ENCODE results near the gene SEPHS1.

DNA sequence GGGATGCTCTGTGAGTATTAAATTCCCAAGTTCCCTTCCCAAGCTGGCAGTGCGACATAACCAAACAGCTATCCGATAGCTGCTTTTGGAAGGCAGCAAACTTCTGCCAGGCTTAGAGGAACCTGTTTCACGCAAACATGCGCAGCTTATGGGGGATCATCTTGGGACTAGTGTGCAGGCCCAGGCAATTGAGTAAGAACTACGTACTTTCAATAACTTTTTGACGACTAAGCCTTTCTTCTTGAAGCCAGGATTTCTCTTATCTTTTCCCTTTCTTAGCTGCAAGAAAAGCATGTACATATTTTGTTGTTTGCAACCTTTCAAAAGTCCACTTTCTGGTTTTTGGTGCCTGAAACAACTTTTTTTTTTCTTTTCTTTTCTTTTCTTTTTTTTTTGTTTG, 28.7 kb upstream of the SEPHS1 start:
- TF ChIP-seq TAF1 (IDR thresholded peaks at IDR 0.05; ENCODE audit: borderline replicate concordance, insufficient read depth, low read length): no peak
- no peak for TF ChIP-seq POLR2AphosphoS5 (IDR thresholded peaks at IDR 0.05; ENCODE audit: low read depth, low read length)
- no peak for TF ChIP-seq SIN3A (IDR thresholded peaks at IDR 0.05; ENCODE audit: borderline replicate concordance, insufficient read depth, low read length)
- TF ChIP-seq, protein P1, sequence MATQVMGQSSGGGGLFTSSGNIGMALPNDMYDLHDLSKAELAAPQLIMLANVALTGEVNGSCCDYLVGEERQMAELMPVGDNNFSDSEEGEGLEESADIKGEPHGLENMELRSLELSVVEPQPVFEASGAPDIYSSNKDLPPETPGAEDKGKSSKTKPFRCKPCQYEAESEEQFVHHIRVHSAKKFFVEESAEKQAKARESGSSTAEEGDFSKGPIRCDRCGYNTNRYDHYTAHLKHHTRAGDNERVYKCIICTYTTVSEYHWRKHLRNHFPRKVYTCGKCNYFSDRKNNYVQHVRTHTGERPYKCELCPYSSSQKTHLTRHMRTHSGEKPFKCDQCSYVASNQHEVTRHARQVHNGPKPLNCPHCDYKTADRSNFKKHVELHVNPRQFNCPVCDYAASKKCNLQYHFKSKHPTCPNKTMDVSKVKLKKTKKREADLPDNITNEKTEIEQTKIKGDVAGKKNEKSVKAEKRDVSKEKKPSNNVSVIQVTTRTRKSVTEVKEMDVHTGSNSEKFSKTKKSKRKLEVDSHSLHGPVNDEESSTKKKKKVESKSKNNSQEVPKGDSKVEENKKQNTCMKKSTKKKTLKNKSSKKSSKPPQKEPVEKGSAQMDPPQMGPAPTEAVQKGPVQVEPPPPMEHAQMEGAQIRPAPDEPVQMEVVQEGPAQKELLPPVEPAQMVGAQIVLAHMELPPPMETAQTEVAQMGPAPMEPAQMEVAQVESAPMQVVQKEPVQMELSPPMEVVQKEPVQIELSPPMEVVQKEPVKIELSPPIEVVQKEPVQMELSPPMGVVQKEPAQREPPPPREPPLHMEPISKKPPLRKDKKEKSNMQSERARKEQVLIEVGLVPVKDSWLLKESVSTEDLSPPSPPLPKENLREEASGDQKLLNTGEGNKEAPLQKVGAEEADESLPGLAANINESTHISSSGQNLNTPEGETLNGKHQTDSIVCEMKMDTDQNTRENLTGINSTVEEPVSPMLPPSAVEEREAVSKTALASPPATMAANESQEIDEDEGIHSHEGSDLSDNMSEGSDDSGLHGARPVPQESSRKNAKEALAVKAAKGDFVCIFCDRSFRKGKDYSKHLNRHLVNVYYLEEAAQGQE (IDR thresholded peaks at IDR 0.05; ENCODE audit: insufficient read depth in 1 of 2, low read depth in 2 of 2, low read length in 2 of 2): no peak
- TF ChIP-seq FOXP2 (optimal IDR thresholded peaks at IDR 0.05; ENCODE audit: borderline replicate concordance, extremely low read depth, extremely low read length, insufficient read depth): no peak
